A549 (cell line): ENCODE results near the gene ADPGK. TPM values are rescaled to one million over a fixed set of nuclear protein-coding genes. Genes with fewer than 3 reads are reported as not detected.
"Not testable (repeated sequence)": the region's sequence is repeated elsewhere in the genome, so short reads cannot be mapped to it uniquely, and the experiment has no call there.

Experiments used
- ATAC-seq, 2 experiments: fragments of 200-7000 bp in 1 of 2; fragments of >200 bp in 1 of 2; cut with Nextera tagmentation in 1 of 2; cut with Tn5 transposase in 1 of 2; 3 replicates each; pipeline versions ENCODE4 v1.8.0 to v1.9.1; 2018 to 2020; ENCODE audit warnings: mild to moderate bottlenecking in 1 of 2, moderate library complexity in 1 of 2
- CTCF ChIA-PET: fragments of 300-600 bp; sonication (Branson Sonifier 250); formaldehyde crosslinking; extraction: SDS; loops from one replicate; lab custom pipeline; 2021; ENCODE audit warnings: antibody characterized with exemption, inconsistent platforms; lab: Yijun Ruan, JAX
- POLR2A ChIA-PET: fragments of 350-600 bp; formaldehyde crosslinking; extraction: SDS; loops from one replicate; lab custom pipeline; 2021; ENCODE audit warnings: antibody characterized with exemption, inconsistent platforms; lab: Yijun Ruan, JAX
- DNase-seq, 2 experiments: peaks; one replicate each; pipeline versions ENCODE4 v3.0.0 to v3.0.0-alpha.2; 2011 to 2016; ENCODE audit warnings: low read depth in 1 of 2, low spot score in 1 of 2
- FAIRE-seq: peaks from 2 replicates; lab custom pipeline; 2011; peaks lifted over from hg19 to GRCh38; lab: Jason Lieb, UNC
- H3K27ac ChIP-seq, 2 experiments: fragments of >200 bp; sonication (Bioruptor Twin); formaldehyde crosslinking; 3 replicates each; pipeline ENCODE4 v1.5.1; 2016 to 2017
- H3K4me1 ChIP-seq: fragments of >200 bp; sonication (Bioruptor Twin); formaldehyde crosslinking; 3 replicates; pipeline ENCODE4 v1.6.1; 2016
- H3K4me2 ChIP-seq: fragments of >200 bp; sonication (Bioruptor Twin); formaldehyde crosslinking; 3 replicates; pipeline ENCODE4 v1.6.1; 2016
- H3K4me3 ChIP-seq: fragments of >200 bp; sonication (Bioruptor Twin); formaldehyde crosslinking; 3 replicates; pipeline ENCODE4 v1.5.1; 2016
- H3K9me3 ChIP-seq: fragments of >200 bp; sonication (Bioruptor Twin); formaldehyde crosslinking; 3 replicates; pipeline ENCODE4 v1.6.1; 2016
- CHD2 ChIP-seq: fragments of 150-350 bp; IDR thresholded peaks from 2 replicates; pipeline ENCODE4 v1.6.1; 2014; ENCODE audit warnings: low read length; ENCODE audit not compliant: partially characterized antibody
- FOSB ChIP-seq: fragments of 250-450 bp; sonication (Bioruptor Pico); IDR thresholded peaks from 2 replicates; pipeline ENCODE4 v1.5.0; 2020; ENCODE audit warnings: mild to moderate bottlenecking, moderate library complexity
- FOSL2 ChIP-seq, 2 experiments: fragments of 450-650 bp in 1 of 2; fragments of >200 bp in 1 of 2; sonication (Bioruptor Twin) in 1 of 2; formaldehyde crosslinking; IDR thresholded peaks; 2 replicates each; pipeline versions ENCODE4 v1.5.0 to v1.6.1; 2016 to 2020; ENCODE audit warnings: mild to moderate bottlenecking in 1 of 2, moderate library complexity in 1 of 2
- HOXB5 ChIP-seq: fragments of 250-450 bp; sonication (Bioruptor Pico); IDR thresholded peaks from 2 replicates; pipeline ENCODE4 v1.5.0; 2020; ENCODE audit warnings: mild to moderate bottlenecking, moderate library complexity
- JUNB ChIP-seq: fragments of >200 bp; sonication (Bioruptor Twin); formaldehyde crosslinking; IDR thresholded peaks from 2 replicates; pipeline ENCODE4 v1.6.1; 2016
- MAZ ChIP-seq: fragments of 150-350 bp; IDR thresholded peaks from 2 replicates; pipeline ENCODE4 v1.6.1; 2014; ENCODE audit warnings: antibody characterized with exemption, low read depth, low read length, borderline replicate concordance
- PHF8 ChIP-seq: fragments of 200-600 bp; sonication (generic); IDR thresholded peaks from 2 replicates; pipeline ENCODE4 v1.6.1; 2016; ENCODE audit warnings: low read depth, mild to moderate bottlenecking, antibody characterized with exemption, moderate library complexity, borderline replicate concordance
- RAD21 ChIP-seq, 2 experiments: fragments of >200 bp in 1 of 2; sonication (Bioruptor Twin) in 1 of 2; formaldehyde crosslinking in 1 of 2; IDR thresholded peaks in 1 of 2; conservative IDR thresholded peaks in 1 of 2; 2 replicates in 1 of 2; 3 replicates in 1 of 2; pipeline ENCODE4 v1.6.1; 2012 to 2018; ENCODE audit warnings: inconsistent platforms in 1 of 2
- SMC3 ChIP-seq: fragments of >200 bp; sonication (Bioruptor Twin); formaldehyde crosslinking; IDR thresholded peaks from 3 replicates; pipeline ENCODE4 v1.6.1; 2018; ENCODE audit warnings: inconsistent platforms
- SREBF2 ChIP-seq: fragments of 450-650 bp; IDR thresholded peaks from 2 replicates; pipeline ENCODE4 v1.6.1; 2014; ENCODE audit warnings: mild to moderate bottlenecking, moderate library complexity
- TP53 ChIP-seq: fragments of 250-450 bp; sonication (Bioruptor Pico); IDR thresholded peaks from 2 replicates; pipeline ENCODE4 v1.5.0; 2021; ENCODE audit warnings: mild to moderate bottlenecking, moderate library complexity
- WGBS: methylation state at CpG from one replicate; pipeline ENCODE4 v1.1.6; 2017; ENCODE audit errors: missing lambda C conversion rate; 5-methylcytosine and 5-hydroxymethylcytosine counted together
- polyA plus RNA-seq, 4 experiments: library from polyadenylated mRNA; depleted of rRNA in 3 of 4; stranded (reverse); fragments of >200 nt; fragmentation: RNase III in 1 of 4; extraction: RNeasy Plus Mini Kit Qiagen cat#74134 plus additional on column Dnase treatment in 1 of 4; gene quantifications; 2 replicates in 3 of 4; 3 replicates in 1 of 4; pipeline ENCODE4 v1.2.3, GENCODE V29; 2011 to 2017
- TF ChIP-seq, protein P1 (sequence below): IDR thresholded peaks from 2 replicates; pipeline ENCODE4 v1.6.1; 2012
- TF ChIP-seq, protein P2 (sequence below): fragments of >200 bp; sonication (Bioruptor Twin); formaldehyde crosslinking; IDR thresholded peaks from 3 replicates; pipeline ENCODE4 v1.5.1; 2016

The ADPGK gene
- polyA plus RNA-seq, 2 of the 4 experiments (the other 2 are of a cell fraction) = 56.6 to 98.3 TPM

GRCh38 chr15:72725446-72725845 is 58.1 kb downstream of the ADPGK start:
- POLR2A ChIA-PET = no interaction called here
- FAIRE-seq (no peak), DNase-seq (no peak)
- CTCF ChIA-PET = no interaction called here
- no peaks in the 10 kb centered on the region for H3K9me3 ChIP-seq
- H3K4me1 ChIP-seq = no peaks in the 10 kb centered on the region
- no peak overlapping the region for H3K4me3 ChIP-seq
- 96% methylated on average over 1 of the region's 3 CpGs for WGBS
- TF ChIP-seq JUNB (no peak), PHF8 (no peak), TP53 (CRISPR knock-in tag) (no peak)
- TF ChIP-seq, protein P1, sequence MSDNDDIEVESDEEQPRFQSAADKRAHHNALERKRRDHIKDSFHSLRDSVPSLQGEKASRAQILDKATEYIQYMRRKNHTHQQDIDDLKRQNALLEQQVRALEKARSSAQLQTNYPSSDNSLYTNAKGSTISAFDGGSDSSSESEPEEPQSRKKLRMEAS = no peak
- TF ChIP-seq, all 56 proteins: peak for 0
- no peak overlapping the region for H3K4me2 ChIP-seq
- H3K27ac ChIP-seq = no peak overlapping the region
- no peak for ATAC-seq

GRCh38 chr15:72724028-72724427 is 59.5 kb downstream of the ADPGK start:
- no peaks in the 10 kb centered on the region for H3K4me1 ChIP-seq
- DNase-seq (no peak), FAIRE-seq (no peak), ATAC-seq (no peak)
- TF ChIP-seq HOXB5 (CRISPR knock-in tag) (no peak), FOSL2 (IDR thresholded peaks at IDR 0.05) (no peak), FOSL2 (CRISPR knock-in tag; IDR thresholded peaks at IDR 0.05) (peak; percentile 64; the same call in 1 of the 2 replicates)
- no peaks in the 10 kb centered on the region for H3K9me3 ChIP-seq
- WGBS = 52% methylated on average over 1 of the region's 1 CpG
- no peak overlapping the region for H3K4me3 ChIP-seq
- ChIA-PET CTCF (interaction anchor here (1.5 to 3.6 kb wide), 4 partner anchors 10 to 550 kb away, joined by 5 to 71 read pairs (median 10); no protein-coding TSS in a partner anchor), POLR2A (no interaction called here)
- no peak overlapping the region for H3K4me2 ChIP-seq
- no peak overlapping the region for H3K27ac ChIP-seq

DNA sequence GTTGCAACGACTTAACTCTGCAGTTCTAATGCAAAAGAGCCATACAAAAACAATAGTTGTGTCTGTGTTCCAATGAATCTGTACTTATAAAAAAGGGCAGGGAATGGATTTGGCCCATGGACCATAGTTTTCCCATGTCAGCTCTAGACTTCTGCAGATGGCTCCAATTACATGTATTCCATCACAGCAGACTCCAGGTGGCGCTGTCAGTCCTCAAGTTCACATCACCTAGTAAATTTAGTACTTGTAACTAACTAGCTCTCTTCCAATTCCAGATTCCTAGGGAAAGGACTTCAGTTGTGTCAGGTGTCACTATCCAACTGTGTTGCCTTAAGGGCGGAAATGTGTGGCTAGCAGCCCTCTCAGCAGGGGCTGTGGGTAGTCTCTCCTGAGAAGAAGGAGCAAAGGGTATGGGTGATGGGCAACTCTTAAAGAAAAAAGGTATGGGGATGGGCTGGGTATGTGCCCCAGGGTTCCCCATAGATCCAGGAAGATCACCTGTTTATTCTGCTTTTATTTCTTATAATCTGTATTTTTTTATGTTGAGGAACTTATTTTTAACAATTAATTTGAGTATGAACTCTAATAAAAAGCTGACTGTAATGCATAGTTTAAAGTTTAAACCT is 61.4 kb downstream of the ADPGK start:
- CTCF ChIA-PET = interaction anchor here (0.6 to 3.6 kb wide), 44 partner anchors 9 to 912 kb away, joined by 3 to 71 read pairs (median 5); partner anchors contain the start of genes ADPGK, BBS4 and HIGD2B
- Histone ChIP-seq H3K4me2 (no peak overlapping the region), H3K4me1 (no peaks in the 10 kb centered on the region)
- no peak for FAIRE-seq
- TF ChIP-seq FOSB (CRISPR knock-in tag) (no peak), FOSL2 (IDR thresholded peaks at IDR 0.05) (no peak), FOSL2 (CRISPR knock-in tag; IDR thresholded peaks at IDR 0.05) (no peak), SREBF2 (no peak), JUNB (no peak), CHD2 (no peak), RAD21 (conservative IDR thresholded peaks at IDR 0.05 in 1 of 2, IDR thresholded peaks at IDR 0.05 in 1 of 2) (peak; percentile 73 to 74), SMC3 (peak; percentile 69), MAZ (no peak)
- TF ChIP-seq, protein P2, sequence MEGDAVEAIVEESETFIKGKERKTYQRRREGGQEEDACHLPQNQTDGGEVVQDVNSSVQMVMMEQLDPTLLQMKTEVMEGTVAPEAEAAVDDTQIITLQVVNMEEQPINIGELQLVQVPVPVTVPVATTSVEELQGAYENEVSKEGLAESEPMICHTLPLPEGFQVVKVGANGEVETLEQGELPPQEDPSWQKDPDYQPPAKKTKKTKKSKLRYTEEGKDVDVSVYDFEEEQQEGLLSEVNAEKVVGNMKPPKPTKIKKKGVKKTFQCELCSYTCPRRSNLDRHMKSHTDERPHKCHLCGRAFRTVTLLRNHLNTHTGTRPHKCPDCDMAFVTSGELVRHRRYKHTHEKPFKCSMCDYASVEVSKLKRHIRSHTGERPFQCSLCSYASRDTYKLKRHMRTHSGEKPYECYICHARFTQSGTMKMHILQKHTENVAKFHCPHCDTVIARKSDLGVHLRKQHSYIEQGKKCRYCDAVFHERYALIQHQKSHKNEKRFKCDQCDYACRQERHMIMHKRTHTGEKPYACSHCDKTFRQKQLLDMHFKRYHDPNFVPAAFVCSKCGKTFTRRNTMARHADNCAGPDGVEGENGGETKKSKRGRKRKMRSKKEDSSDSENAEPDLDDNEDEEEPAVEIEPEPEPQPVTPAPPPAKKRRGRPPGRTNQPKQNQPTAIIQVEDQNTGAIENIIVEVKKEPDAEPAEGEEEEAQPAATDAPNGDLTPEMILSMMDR = peak; percentile 94
- TF ChIP-seq, all 56 proteins: peak for 3
- peak; percentile 57 to 80 for DNase-seq
- ATAC-seq = peak; percentile 84 to 90; a peak in 5 of 6 replicates
- no peak overlapping the region for H3K27ac ChIP-seq
- 24% methylated on average over 3 of the region's 3 CpGs for WGBS
- no peak overlapping the region for H3K4me3 ChIP-seq
- POLR2A ChIA-PET = no interaction called here
- no peaks in the 10 kb centered on the region for H3K9me3 ChIP-seq

DNA sequence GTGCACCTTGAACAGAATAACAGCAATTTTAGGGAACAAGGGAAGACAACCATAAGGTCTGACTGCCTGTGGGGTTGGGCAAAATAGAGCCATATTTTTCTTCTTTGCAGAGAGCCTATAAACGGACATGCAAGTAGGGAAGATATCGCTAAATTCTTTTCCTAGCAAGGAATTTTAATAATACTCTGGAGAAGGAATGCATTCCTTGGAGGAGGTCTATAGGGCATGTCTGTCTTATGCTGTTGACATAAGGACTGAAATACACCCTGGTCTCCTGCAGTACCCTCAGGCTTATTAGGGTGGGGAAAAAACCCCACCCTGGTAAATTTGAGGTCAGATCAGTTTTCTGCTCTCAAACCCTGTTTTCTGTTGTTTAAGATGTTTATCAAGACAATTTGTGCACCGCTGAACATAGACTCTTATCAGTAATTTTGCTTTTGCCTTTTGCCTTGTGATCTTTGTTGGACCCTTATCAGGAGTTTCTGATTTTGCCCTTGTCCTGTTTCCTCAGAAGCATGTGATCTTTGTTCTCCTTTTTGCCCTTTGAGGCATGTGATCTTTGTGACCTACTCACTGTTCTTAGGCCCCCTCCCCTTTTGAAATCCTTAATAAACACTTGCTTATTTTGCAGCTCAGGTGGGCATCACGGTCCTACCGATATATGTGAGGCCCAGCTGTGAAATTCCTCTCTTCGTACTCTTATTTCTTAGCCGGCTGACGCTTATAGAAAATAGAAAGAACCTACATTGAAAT is 74.8 kb downstream of the ADPGK start:
- ATAC-seq, H3K4me2 ChIP-seq, FAIRE-seq, DNase-seq, POLR2A ChIA-PET, H3K4me3 ChIP-seq, H3K4me1 ChIP-seq, H3K9me3 ChIP-seq, H3K27ac ChIP-seq: not testable (repeated sequence)
- CTCF ChIA-PET = interaction anchor here (1.2 to 3.1 kb wide), 3 partner anchors 13 to 32 kb away, joined by 5 to 14 read pairs (median 8); partner anchors contain the start of genes BBS4 and HIGD2B
- WGBS = 90% methylated on average over 8 of the region's 8 CpGs
